OCI-LY1 (cell line): ENCODE results near the gene SIGLEC5.

Experiments used
- H2AFZ ChIP-seq: fragments of 200-600 bp; sonication (generic), shearing (Covaris generic); 2 replicates; pipeline ENCODE4 v1.6.0; 2014; ENCODE audit warnings: antibody characterized with exemption, mild to moderate bottlenecking, low read length
- H3F3A ChIP-seq: fragments of 200-600 bp; sonication (generic), shearing (Covaris generic); 2 replicates; pipeline ENCODE4 v1.6.0; 2014; ENCODE audit warnings: mild to moderate bottlenecking, antibody characterized with exemption, low read length, moderate library complexity; ENCODE audit not compliant: insufficient read depth
- H3K27ac ChIP-seq: fragments of 200-600 bp; sonication (generic); 2 replicates; pipeline ENCODE4 v1.5.1; 2014; ENCODE audit warnings: low read length, mixed run types, mild to moderate bottlenecking, low read depth; ENCODE audit not compliant: poor library complexity, severe bottlenecking
- H3K27me3 ChIP-seq: fragments of 200-600 bp; sonication (generic); 2 replicates; pipeline ENCODE4 v1.6.0; 2014; ENCODE audit warnings: antibody characterized with exemption, mild to moderate bottlenecking, low read length, moderate library complexity; ENCODE audit not compliant: insufficient read depth
- H3K36me3 ChIP-seq: fragments of 200-600 bp; sonication (generic); 2 replicates; pipeline ENCODE4 v1.6.1; 2014; ENCODE audit warnings: mild to moderate bottlenecking, antibody characterized with exemption, low read length, moderate library complexity, mixed read lengths; ENCODE audit not compliant: insufficient read depth
- H3K4me1 ChIP-seq: fragments of 200-600 bp; sonication (generic); 2 replicates; pipeline ENCODE4 v1.5.1; 2014; ENCODE audit warnings: mild to moderate bottlenecking, low read length, moderate library complexity; ENCODE audit not compliant: insufficient read depth, severe bottlenecking
- H3K4me2 ChIP-seq: fragments of 200-600 bp; sonication (generic), shearing (Covaris generic); 2 replicates; pipeline ENCODE4 v1.6.1; 2014; ENCODE audit warnings: low read length
- H3K4me3 ChIP-seq: fragments of 200-600 bp; sonication (generic); 2 replicates; pipeline ENCODE4 v1.5.1; 2014; ENCODE audit warnings: low read length, low read depth, mild to moderate bottlenecking, mixed read lengths; ENCODE audit not compliant: poor library complexity, severe bottlenecking
- H3K79me2 ChIP-seq: fragments of 200-600 bp; shearing (Covaris generic); 2 replicates; pipeline ENCODE4 v1.6.1; 2016; ENCODE audit warnings: mixed run types, low read length, mixed read lengths; ENCODE audit not compliant: insufficient read depth
- H3K9ac ChIP-seq: fragments of 200-600 bp; sonication (generic), shearing (Covaris generic); 2 replicates; pipeline ENCODE4 v1.6.1; 2014; ENCODE audit warnings: mild to moderate bottlenecking, low read length, mixed read lengths
- H3K9me2 ChIP-seq: fragments of 200-600 bp; sonication (generic), shearing (Covaris generic); 2 replicates; pipeline ENCODE4 v1.6.1; 2014; ENCODE audit warnings: low read depth, mild to moderate bottlenecking, low read length, mixed read lengths
- H3K9me3 ChIP-seq: fragments of 200-600 bp; shearing (Covaris generic); 2 replicates; pipeline ENCODE4 v1.6.1; 2014; ENCODE audit warnings: low read length, mixed read lengths
- H4K20me1 ChIP-seq: fragments of 200-600 bp; sonication (generic), shearing (Covaris generic); 2 replicates; pipeline ENCODE4 v1.6.0; 2016; ENCODE audit warnings: mild to moderate bottlenecking, low read length; ENCODE audit not compliant: insufficient read depth
- EZH2 ChIP-seq: fragments of 200-600 bp; sonication (generic), shearing (Covaris generic); IDR thresholded peaks from 2 replicates; pipeline ENCODE4 v1.8.0; 2017; ENCODE audit warnings: borderline replicate concordance, mixed run types, mild to moderate bottlenecking, antibody characterized with exemption, low read length, moderate library complexity, mixed read lengths
- TF ChIP-seq, protein P1 (sequence below): fragments of 200-600 bp; sonication (generic), shearing (Covaris generic); IDR thresholded peaks from 2 replicates; pipeline ENCODE4 v1.5.1; 2017; ENCODE audit warnings: mild to moderate bottlenecking, antibody characterized with exemption, low read length, moderate library complexity, mixed read lengths

The SIGLEC5 gene

DNA sequence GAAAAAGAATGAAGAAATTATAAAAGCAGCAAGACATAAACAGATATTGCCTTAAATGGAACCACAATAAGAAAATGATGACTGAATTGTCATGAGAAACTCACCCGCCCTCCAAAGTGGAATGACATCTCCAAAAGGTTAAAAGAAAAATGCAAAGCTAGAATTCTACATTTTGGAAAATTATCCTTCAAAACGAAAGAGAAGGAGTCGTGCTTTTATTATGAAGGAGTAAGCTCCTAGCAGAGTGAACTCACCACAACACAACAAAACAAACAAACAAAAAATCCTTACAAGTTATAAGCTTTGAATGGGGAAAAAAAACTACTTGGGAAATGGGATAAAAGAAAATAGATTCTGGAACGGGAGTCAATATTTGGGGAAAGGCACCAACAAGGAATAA, 9.7 kb upstream of the SIGLEC5 start:
- no peak overlapping the region for H2AFZ ChIP-seq
- H3K9ac ChIP-seq, result no peak overlapping the region
- H3K9me3 ChIP-seq, result peaks cover 4% of the 10 kb centered on the region; the same call in 1 of the 2 replicates
- no peaks in the 10 kb centered on the region for H4K20me1 ChIP-seq
- no peaks in the 10 kb centered on the region for H3K36me3 ChIP-seq
- no peak overlapping the region for H3K4me3 ChIP-seq
- no peaks in the 10 kb centered on the region for H3K79me2 ChIP-seq
- H3K27me3 ChIP-seq, result 0 out of 2 replicates have a peak, but pooled peaks cover 4% of the 10 kb centered on the region
- TF ChIP-seq EZH2, result no peak
- TF ChIP-seq, protein P1, sequence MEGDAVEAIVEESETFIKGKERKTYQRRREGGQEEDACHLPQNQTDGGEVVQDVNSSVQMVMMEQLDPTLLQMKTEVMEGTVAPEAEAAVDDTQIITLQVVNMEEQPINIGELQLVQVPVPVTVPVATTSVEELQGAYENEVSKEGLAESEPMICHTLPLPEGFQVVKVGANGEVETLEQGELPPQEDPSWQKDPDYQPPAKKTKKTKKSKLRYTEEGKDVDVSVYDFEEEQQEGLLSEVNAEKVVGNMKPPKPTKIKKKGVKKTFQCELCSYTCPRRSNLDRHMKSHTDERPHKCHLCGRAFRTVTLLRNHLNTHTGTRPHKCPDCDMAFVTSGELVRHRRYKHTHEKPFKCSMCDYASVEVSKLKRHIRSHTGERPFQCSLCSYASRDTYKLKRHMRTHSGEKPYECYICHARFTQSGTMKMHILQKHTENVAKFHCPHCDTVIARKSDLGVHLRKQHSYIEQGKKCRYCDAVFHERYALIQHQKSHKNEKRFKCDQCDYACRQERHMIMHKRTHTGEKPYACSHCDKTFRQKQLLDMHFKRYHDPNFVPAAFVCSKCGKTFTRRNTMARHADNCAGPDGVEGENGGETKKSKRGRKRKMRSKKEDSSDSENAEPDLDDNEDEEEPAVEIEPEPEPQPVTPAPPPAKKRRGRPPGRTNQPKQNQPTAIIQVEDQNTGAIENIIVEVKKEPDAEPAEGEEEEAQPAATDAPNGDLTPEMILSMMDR, result no peak
- H3K4me1 ChIP-seq, result no peaks in the 10 kb centered on the region
- no peak overlapping the region for H3K27ac ChIP-seq
- H3K4me2 ChIP-seq, result no peak overlapping the region
- H3K9me2 ChIP-seq, result no peaks in the 10 kb centered on the region
- H3F3A ChIP-seq, result no peaks in the 10 kb centered on the region

DNA sequence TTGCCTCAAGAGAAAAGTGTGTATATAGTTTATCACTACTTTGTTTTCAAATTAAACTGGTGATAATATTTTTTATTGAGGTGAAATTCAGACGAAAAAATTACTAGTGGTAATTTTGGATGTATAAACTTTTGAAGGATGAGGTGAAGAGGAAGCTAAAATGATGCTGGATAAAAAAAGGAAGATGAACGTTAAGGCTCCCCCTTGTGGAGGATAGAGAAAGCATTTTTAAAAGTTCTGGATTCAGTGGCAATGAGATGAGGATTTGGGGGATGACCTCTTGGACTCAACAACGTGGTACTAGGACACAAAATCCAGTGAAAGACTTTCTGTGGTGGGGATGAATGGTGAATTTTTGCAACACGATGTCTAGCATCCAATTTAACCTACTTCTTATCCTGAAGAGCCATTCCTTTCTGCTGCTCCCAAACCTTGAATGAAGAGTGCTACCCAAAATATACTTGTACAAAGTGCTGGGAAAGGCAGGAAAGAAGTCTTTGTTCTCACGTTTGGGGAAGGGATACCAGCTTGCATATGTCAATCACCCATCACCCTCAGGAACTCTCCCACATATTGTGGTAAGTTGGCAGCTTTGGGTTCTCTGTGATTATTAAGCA, 7.3 kb upstream of the SIGLEC5 start:
- H3K9me2 ChIP-seq, result no peaks in the 10 kb centered on the region
- no peak overlapping the region for H2AFZ ChIP-seq
- H4K20me1 ChIP-seq, result no peaks in the 10 kb centered on the region
- 0 out of 2 replicates have a peak, but pooled peaks cover 4% of the 10 kb centered on the region for H3K27me3 ChIP-seq
- no peaks in the 10 kb centered on the region for H3K79me2 ChIP-seq
- H3K27ac ChIP-seq, result no peak overlapping the region
- H3K4me1 ChIP-seq, result no peaks in the 10 kb centered on the region
- H3K4me3 ChIP-seq, result no peak overlapping the region
- TF ChIP-seq, protein P1, result peak; percentile 69
- TF ChIP-seq EZH2, result no peak
- peaks cover 4% of the 10 kb centered on the region; the same call in 1 of the 2 replicates for H3K9me3 ChIP-seq
- no peak overlapping the region for H3K4me2 ChIP-seq
- H3K9ac ChIP-seq, result no peak overlapping the region
- H3K36me3 ChIP-seq, result no peaks in the 10 kb centered on the region
- no peaks in the 10 kb centered on the region for H3F3A ChIP-seq

DNA sequence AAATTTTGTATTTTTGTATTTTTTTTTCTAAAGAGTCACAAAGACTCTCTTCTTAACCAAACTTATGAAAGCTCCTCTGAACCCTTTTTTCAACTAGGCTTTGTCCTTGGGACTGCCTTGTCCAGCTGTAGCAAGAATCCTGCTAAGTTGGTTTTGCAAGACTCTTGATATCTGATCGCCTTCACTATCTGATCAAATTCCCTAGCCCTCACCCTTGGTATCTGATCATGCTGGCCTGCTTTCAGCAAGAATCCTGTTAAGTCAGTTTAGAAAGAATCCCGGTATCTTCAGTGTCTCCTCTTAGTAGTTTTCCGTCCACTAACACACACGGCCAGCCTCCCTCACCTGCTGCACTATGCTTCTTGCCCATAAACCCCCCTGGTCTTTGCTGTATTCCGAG, 1.9 kb upstream of the SIGLEC5 start:
- Histone ChIP-seq H3K4me2 (no peak overlapping the region), H3F3A (no peaks in the 10 kb centered on the region), H3K4me1 (no peaks in the 10 kb centered on the region), H4K20me1 (no peaks in the 10 kb centered on the region), H3K9me2 (no peaks in the 10 kb centered on the region), H3K9me3 (peaks cover 4% of the 10 kb centered on the region; the same call in 1 of the 2 replicates), H3K4me3 (no peak overlapping the region), H3K27ac (no peak overlapping the region), H3K79me2 (no peaks in the 10 kb centered on the region), H2AFZ (no peak overlapping the region), H3K27me3 (no peaks in the 10 kb centered on the region), H3K36me3 (no peaks in the 10 kb centered on the region), H3K9ac (no peak overlapping the region)
- TF ChIP-seq, protein P1, result no peak
- TF ChIP-seq EZH2, result no peak
